ENCODE measurements around the gene BRI3.

DNA sequence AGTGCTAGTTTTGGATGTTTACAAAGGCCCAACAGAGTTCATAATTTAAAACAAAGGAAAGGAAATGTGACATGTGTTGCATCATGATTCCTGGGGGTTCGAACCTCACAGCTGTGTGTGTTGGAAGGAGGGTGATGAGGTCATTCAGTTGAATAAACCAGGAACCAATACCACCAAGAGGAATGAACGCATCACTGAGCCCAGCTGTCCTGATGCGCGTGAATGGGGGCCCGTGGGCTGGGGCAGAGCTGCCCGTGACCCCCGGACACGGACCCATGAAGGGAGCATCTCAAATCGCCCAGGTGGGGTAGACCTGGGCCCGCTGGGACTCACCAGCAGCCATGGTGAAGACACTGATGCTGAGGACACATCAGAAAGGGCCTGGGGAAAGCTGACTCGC, 33.0 kb downstream of the BRI3 start:
- TF ChIP-seq CTCF (IDR thresholded peaks at IDR 0.05; ENCODE audit: control extremely low read depth in 1 of 3, insufficient read depth in 1 of 3, low read depth in 1 of 3, low read length in 3 of 3) (no peak), CEBPB (IDR thresholded peaks at IDR 0.05; ENCODE audit: low read depth, low read length) (no peak), EP300 (IDR thresholded peaks at IDR 0.05; ENCODE audit: borderline replicate concordance in 1 of 2, low read depth in 2 of 2, low read length in 2 of 2) (no peak), USF2 (IDR thresholded peaks at IDR 0.05; ENCODE audit: low read length) (no peak), POLR2A (IDR thresholded peaks at IDR 0.05; ENCODE audit: control extremely low read depth in 1 of 2, low read depth in 2 of 2, low read length in 2 of 2) (no peak), BRCA1 (IDR thresholded peaks at IDR 0.05; ENCODE audit: low read depth, low read length) (no peak), BACH1 (IDR thresholded peaks at IDR 0.05; ENCODE audit: low read length) (no peak)
